Nucleus accumbens (tissue), 56 donors: Measurements from ENCODE around the gene CCDC88B.
"Not testable (repeated sequence)": the region's sequence is repeated elsewhere in the genome, so short reads cannot be mapped to it uniquely, and the experiment has no call there.

Experiments used
- DNase-seq, 56 donors: peaks; one replicate each; lab custom pipeline; 2025; lab: John Stamatoyannopoulos, UW

CCDC88B gene

DNA sequence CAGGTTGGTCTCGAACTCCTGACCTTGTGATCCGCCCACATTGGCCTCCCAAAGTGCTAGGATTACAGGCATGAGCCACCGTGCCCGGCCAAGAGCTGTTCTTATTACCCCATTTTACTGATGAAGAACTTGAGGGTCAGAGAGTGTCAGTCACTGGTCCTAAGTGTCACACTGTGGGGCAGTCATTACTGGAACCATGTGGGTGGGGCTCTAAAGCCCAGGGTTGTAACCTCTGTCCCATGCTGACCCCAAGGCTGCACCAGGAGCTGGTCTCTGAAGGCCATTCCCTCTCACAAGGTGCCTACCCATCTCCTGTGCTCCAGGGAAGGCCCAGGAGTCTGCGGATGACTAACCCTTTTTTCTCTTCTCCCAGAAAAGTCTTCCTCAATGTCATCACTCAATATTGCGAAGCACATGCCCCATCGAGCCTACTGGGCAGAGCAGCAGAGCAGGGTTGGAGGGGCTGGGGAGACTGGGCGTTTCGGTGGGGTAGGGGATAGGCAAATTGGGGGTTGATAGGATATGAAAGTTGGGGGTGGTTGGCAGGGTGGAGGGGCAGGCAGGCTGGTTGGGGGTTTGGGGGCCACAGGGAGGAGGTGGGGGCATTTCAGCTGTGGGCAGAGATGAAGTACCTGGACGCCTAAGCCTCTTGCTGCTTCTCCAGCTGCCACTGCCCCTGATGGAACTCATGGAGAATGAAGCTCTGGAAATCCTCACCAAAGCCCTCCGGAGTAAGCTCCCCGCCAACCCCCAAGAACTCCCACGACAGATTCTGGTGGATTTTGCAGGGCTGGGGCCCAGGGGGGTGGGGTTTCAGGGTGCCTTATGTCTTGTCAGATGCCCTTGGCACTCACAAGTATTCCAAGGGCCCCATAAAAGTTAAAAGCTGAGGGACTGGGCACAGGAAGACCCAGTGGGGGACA is 36.6 kb upstream of the CCDC88B start:
- no peak for DNase-seq

- DNase-seq: no peak
These were observed 36.0 kb upstream of the CCDC88B start for GRCh38 chr11:64304032-64304315.

- peak in 55 of 56 donors; percentile 42 to 95 (median 78) for DNase-seq
These were observed 35.5 kb upstream of the CCDC88B start for GRCh38 chr11:64304316-64305072.

DNA sequence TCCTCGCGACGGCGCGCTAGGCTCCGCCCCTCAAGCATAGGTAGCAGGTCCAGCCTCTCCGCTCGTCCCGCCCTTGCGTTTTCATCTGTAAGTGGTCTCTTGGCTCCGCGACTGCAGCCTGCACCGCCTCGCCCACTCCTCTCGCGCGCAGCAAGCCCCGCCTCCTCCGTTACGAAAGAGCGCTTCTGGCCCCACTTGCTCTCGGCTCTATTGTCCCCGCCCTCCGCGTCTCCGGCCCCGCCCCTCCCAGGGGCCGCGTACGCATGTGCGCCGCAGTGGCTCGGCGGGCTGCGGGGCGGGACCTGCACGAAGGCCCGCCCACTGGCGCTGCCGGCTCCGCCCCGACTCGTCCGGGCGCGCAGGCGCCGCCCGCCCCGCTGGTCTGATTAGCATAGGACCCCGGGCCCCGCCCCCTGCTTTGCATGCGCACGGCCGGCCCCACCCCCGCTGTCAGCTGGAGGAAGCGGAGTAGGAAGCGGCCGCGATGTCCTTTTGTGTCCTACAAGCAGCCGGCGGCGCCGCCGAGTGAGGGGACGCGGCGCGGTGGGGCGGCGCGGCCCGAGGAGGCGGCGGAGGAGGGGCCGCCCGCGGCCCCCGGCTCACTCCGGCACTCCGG is 34.8 kb upstream of the CCDC88B start, which contains the start of gene ESRRA:
TSS of gene ESRRA (plus strand) at position 450 of the 616 bp plus-strand sequence. CDS start 1,656 bp downstream, outside the sequence.
- DNase-seq: peak; percentile 82 to 100 (median 99)

GRCh38 chr11:64305691-64306562 is 34.1 kb upstream of the CCDC88B start:
- peak in 41 of 56 donors; percentile 18 to 83 (median 60) for DNase-seq

DNA sequence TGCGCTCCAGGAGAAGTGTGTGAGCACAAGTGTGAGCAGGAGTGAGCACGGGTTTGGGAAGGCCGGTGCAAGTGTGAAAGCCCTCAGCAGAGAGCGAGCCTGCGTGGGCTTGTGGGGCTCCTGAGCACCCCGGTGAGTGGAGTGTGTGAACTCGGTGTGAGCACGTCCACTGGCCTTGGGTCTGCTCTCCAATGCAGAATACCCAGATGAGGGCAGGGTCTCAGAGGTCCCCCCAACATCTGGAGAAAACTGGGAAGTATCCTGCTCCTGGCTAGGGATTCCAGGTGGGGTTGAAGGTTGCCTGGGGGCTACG is 33.5 kb upstream of the CCDC88B start:
- DNase-seq: peak in 1 of 56 donors; percentile 29

DNA sequence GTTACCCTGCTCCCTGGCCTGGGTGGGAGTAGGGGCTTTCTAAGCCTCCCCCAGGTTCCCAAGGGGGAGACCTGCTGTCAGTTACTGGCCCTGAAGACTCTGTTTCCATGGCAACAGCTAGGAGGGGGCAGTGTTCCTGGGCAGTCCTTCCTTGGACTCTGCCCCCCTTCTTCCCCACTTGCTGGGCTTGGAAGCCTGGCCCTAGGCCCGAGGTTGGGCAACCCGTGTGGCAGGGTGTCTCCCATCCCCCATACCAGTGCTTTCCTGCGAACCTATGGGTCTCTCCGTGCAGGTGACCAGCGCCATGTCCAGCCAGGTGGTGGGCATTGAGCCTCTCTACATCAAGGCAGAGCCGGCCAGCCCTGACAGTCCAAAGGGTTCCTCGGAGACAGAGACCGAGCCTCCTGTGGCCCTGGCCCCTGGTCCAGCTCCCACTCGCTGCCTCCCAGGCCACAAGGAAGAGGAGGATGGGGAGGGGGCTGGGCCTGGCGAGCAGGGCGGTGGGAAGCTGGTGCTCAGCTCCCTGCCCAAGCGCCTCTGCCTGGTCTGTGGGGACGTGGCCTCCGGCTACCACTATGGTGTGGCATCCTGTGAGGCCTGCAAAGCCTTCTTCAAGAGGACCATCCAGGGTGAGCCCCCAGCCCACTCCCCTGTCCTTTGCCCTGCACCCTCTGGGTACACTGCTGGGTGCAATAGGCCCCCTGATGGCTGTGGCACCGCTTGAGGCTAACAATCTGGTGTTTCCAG is 33.0 kb upstream of the CCDC88B start:
- DNase-seq: peak in 4 of 56 donors; percentile 21 to 59 (median 32)

- not testable (repeated sequence) for DNase-seq
These were observed 32.2 kb upstream of the CCDC88B start for GRCh38 chr11:64307795-64308194.

DNA sequence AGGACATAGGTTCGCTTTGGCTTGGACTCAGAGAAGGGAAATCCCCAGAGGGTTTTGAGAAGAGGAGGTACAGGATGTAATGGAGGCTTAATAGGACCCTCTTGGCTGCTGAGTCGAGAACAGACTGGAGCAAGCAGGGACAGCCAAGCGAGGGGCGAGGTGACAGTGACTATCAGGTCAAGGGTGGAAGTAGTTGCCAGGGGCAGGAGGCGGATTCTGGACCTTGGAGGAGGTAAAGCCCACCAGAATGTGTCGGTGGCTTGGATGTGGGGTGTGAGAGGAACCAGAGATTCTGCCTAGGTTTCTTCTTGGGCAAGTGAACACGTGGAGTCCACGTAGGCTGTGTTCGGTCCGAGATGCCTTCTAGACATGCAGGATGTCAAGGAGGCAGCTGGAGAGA is 27.1 kb upstream of the CCDC88B start:
- DNase-seq: no peak

DNA sequence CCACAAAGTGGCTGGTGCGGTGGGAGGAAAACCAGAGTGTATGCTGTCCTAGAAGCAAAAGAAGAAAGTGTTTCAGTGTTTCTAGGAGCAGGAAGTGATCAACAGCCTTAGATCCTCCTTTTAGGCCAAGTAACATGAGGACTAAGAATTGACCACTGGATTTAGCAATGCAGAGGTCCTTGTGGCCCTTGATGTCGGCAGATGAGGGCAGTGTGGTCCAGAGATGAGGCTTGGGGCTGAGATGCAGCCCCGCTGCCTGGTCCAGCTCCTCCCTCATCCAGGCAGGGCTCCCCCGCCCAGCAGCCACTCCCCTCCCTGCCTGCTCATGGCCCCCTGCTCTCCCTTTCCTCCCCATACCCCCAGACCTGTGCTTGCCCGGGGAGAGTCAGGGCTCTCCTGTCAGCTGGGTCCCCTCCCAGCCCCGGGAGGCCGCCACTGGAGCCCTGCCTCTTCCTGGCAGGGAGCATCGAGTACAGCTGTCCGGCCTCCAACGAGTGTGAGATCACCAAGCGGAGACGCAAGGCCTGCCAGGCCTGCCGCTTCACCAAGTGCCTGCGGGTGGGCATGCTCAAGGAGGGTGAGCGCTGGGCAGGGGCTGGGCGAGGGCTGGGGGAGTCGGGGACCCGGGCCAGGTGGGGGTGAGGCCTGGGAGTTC is 26.4 kb upstream of the CCDC88B start:
- peak in 14 of 56 donors; percentile 18 to 69 (median 32) for DNase-seq

DNA sequence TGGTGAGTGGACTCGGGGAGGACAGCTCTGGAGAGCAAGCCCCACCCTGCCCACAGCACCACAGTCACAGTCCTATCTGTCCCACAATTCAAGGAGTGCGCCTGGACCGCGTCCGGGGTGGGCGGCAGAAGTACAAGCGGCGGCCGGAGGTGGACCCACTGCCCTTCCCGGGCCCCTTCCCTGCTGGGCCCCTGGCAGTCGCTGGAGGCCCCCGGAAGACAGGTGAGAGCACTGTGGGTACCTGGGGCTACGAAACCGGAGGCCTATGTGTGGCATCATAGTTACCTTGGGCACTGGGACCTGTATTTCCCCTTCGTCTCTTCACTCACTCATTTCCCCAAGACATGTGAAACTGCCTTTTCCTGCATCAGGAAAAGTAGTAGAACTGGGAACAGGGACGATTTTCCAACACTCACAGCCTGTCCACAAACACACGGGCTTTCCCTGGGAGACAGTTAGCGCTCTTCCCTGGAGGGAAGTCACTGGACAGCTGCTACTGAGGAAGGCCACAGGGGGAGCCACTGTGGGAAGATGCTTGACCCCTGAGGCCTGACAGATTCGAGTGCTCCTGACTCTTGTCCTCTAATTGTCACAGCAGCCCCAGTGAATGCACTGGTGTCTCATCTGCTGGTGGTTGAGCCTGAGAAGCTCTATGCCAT is 25.7 kb upstream of the CCDC88B start:
- no peak for DNase-seq

GRCh38 chr11:64314805-64315561 is 25.0 kb upstream of the CCDC88B start:
- DNase-seq: no peak

DNA sequence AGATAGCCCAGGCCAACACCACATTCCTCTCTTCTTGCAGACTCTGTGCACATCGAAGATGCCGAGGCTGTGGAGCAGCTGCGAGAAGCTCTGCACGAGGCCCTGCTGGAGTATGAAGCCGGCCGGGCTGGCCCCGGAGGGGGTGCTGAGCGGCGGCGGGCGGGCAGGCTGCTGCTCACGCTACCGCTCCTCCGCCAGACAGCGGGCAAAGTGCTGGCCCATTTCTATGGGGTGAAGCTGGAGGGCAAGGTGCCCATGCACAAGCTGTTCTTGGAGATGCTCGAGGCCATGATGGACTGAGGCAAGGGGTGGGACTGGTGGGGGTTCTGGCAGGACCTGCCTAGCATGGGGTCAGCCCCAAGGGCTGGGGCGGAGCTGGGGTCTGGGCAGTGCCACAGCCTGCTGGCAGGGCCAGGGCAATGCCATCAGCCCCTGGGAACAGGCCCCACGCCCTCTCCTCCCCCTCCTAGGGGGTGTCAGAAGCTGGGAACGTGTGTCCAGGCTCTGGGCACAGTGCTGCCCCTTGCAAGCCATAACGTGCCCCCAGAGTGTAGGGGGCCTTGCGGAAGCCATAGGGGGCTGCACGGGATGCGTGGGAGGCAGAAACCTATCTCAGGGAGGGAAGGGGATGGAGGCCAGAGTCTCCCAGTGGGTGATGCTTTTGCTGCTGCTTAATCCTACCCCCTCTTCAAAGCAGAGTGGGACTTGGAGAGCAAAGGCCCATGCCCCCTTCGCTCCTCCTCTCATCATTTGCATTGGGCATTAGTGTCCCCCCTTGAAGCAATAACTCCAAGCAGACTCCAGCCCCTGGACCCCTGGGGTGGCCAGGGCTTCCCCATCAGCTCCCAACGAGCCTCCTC is 24.1 kb upstream of the CCDC88B start:
- DNase-seq: not testable (repeated sequence)

- DNase-seq: peak in 2 of 56 donors; percentile 52 to 63
These were observed 23.2 kb upstream of the CCDC88B start for GRCh38 chr11:64316672-64317324.

DNA sequence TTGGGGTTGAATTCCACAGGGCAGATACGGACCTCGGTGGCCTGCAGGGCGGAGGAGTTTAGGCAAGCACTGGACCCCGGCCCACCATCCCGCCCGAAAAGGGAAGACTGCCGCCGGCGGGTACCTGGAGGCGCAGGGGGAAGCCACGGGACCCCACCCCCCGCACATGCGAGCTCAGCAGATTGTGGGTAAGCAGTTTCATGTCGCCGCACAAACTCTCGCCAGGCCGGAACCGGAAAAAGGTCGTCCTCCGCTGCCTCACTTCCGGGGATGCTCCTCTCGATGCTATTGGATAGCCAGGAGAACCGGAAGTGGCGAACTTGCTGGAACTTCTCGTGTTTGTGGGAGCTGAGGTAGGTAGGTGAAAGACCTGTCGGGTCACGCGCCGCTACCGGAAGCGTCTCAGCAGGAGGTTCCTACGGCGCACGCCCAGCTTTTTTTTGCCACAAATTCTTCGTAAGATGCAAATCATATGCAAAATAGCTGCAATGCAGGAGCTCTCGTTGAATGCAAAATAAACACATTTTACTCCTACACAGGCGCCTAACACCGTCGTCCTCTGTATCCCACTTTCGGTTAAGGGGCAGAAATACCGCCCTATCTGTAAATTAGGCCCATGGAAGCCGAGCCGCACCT is 22.6 kb upstream of the CCDC88B start, which contains the start of gene TRMT112:
TSS of gene TRMT112 (minus strand) at position 235 of the 636 bp plus-strand sequence. CDS start at position 202, 33 bp downstream.
- DNase-seq: peak; percentile 75 to 99 (median 96)
